ENCODE results near the gene ZNF134. TPM values are rescaled to one million over a fixed set of nuclear protein-coding genes. Genes with fewer than 3 reads are reported as not detected.
A peak's percentile ranks its signal among the peaks of the same experiment; 100 is the strongest.

ZNF134 gene
- total RNA-seq, 1 donor: 21.2 TPM

- no peak overlapping the region for H3K4me3 ChIP-seq (ENCODE audit: low read depth, low read length)
- TF ChIP-seq CTCF (IDR thresholded peaks at IDR 0.05; ENCODE audit: insufficient read depth, low read depth, low read length): no peak
- DNase-seq (ENCODE audit: low read depth): no peak
These were observed 23.3 kb downstream of the ZNF134 start for GRCh38 chr19:57637379-57637778.

GRCh38 chr19:57641715-57642234 is 27.7 kb downstream of the ZNF134 start:
- no peak overlapping the region for H3K4me3 ChIP-seq (ENCODE audit: low read depth, low read length)
- no peak for TF ChIP-seq CTCF (IDR thresholded peaks at IDR 0.05; ENCODE audit: insufficient read depth, low read depth, low read length)
- DNase-seq (ENCODE audit: low read depth): no peak

DNA sequence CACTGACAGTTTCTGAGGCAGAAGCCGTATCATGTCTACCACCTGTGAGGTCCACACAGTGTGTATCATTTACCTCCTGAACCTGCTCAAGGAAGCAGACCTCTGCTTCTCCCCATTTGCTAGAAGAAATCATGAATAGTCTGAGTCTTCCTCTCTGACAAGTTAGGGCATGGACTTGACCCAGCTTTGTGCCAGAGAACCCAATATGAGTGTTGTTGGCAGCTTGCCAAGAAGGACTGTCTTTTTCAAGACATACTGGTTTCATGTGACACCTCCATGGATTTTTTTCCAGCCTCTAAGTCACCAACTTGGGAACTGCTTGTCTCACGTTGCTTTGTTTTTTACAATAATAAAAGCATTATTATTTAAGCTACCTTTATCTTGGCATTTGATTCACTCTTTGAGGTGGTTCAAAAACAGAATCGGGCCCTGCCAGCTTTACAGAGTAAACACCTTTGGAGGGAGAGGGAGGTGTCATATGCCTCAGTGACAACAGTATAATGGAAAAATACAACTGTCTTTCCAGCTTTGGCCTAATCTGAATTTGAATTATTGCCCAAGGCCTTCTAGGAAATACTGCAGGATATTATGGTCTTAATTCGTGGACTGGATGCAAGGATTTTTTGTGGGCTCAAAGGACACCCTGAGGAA is 28.5 kb downstream of the ZNF134 start:
- DNase-seq (ENCODE audit: low read depth): no peak
- H3K4me3 ChIP-seq (ENCODE audit: low read depth, low read length): no peak overlapping the region
- no peak for TF ChIP-seq CTCF (IDR thresholded peaks at IDR 0.05; ENCODE audit: insufficient read depth, low read depth, low read length)

DNA sequence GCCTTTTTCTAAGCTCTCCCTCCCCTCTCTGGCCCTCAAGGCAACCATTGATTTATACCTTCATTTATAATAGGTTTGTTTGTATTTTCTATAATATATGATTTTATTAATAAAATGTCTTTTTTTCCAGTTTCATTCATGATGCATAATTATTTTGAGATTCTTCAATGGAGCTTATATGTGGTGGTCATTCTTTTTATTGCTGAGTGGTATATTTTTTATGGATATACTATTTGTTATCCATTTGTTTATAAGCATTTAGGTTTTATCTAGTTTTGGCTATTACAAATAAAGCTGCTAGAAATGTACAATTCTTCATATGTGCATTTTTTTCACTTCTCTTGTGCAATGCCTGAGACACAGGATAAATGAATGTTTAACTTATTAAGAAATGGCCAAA is 29.7 kb downstream of the ZNF134 start:
- no peak for DNase-seq (ENCODE audit: low read depth)
- TF ChIP-seq CTCF (IDR thresholded peaks at IDR 0.05; ENCODE audit: insufficient read depth, low read depth, low read length): no peak
- H3K4me3 ChIP-seq (ENCODE audit: low read depth, low read length): no peak overlapping the region

- no peak for TF ChIP-seq CTCF (IDR thresholded peaks at IDR 0.05; ENCODE audit: insufficient read depth, low read depth, low read length)
- no peak for DNase-seq (ENCODE audit: low read depth)
- no peak overlapping the region for H3K4me3 ChIP-seq (ENCODE audit: low read depth, low read length)
These were observed 34.4 kb downstream of the ZNF134 start for GRCh38 chr19:57648331-57649003.

DNA sequence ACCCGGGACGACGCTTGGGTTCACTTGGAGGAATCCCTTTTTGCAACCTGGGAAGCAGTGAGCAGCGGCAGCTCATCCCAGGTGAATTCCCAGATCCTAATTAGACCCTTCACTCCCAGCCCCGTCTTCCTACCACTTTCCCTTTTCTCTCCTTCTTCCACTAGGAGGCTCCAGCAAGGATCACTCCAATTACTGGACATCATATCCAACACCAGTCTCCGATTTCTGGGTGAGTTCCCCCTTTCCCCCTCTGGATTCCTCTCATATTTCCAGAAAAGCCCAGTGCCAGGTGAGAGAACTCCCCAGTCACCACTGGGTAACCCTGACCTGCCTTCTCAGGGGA is 37.6 kb downstream of the ZNF134 start:
- peak; percentile 13 for TF ChIP-seq CTCF (IDR thresholded peaks at IDR 0.05; ENCODE audit: insufficient read depth, low read depth, low read length)
- DNase-seq (ENCODE audit: low read depth): no peak
- H3K4me3 ChIP-seq (ENCODE audit: low read depth, low read length): no peak overlapping the region
